ENCODE measurements around the gene TMED1. TPM values are rescaled to one million over a fixed set of nuclear protein-coding genes. Genes with fewer than 3 reads are reported as not detected.

TMED1 gene
- total and polyA plus RNA-seq, 2 donors (not counting 3 experiments of a cell fraction or from before 2014, with no cell fraction given), result 31.2 to 60.4 TPM

- H3K4me1 ChIP-seq (ENCODE audit: control insufficient read depth, extremely low read depth, insufficient read depth, low read length), result no peaks in the 10 kb centered on the region
- dilution Hi-C loops (cut with MboI; ENCODE audit: extremely low pct_ligation_motif_present, low sequenced_read_pairs), result no loop called here
- H3K27ac ChIP-seq (ENCODE audit: insufficient read depth, low read depth, low read length), result no peak overlapping the region
- intact Hi-C loops (cut with micrococcal nuclease), result no loop called here
- FAIRE-seq, result no peak
- CTCF ChIA-PET, result interaction anchor here (5.6 kb wide), 1 partner anchor 13 kb away, joined by 56 read pairs; no protein-coding TSS in a partner anchor
- no peak overlapping the region for H3K4me3 ChIP-seq (replicated peaks in 1 of 3; ENCODE audit: insufficient read depth in 1 of 3, low read depth in 1 of 3, low read length in 3 of 3)
- POLR2A ChIA-PET, result no interaction called here
- no peaks in the 10 kb centered on the region for H3K9me1 ChIP-seq (replicated peaks; ENCODE audit: control insufficient read depth, extremely low read depth, insufficient read depth, low read length)
- no peak for TF ChIP-seq FOS (IDR thresholded peaks at IDR 0.05; ENCODE audit: borderline replicate concordance, insufficient read depth, low read length)
- TF ChIP-seq MAX (IDR thresholded peaks at IDR 0.05; ENCODE audit: insufficient read depth, insufficient read length), result no peak
- no peak for TF ChIP-seq GATA2 (IDR thresholded peaks at IDR 0.05; ENCODE audit: insufficient read depth, insufficient read length, low read depth, low read length)
- TF ChIP-seq JUN (IDR thresholded peaks at IDR 0.05; ENCODE audit: borderline replicate concordance, insufficient read depth, insufficient read length, low read depth), result no peak
- no peak for TF ChIP-seq EZH2 (IDR thresholded peaks at IDR 0.05; ENCODE audit: borderline replicate concordance, low read depth, low read length, severe bottlenecking)
- TF ChIP-seq, protein P1, sequence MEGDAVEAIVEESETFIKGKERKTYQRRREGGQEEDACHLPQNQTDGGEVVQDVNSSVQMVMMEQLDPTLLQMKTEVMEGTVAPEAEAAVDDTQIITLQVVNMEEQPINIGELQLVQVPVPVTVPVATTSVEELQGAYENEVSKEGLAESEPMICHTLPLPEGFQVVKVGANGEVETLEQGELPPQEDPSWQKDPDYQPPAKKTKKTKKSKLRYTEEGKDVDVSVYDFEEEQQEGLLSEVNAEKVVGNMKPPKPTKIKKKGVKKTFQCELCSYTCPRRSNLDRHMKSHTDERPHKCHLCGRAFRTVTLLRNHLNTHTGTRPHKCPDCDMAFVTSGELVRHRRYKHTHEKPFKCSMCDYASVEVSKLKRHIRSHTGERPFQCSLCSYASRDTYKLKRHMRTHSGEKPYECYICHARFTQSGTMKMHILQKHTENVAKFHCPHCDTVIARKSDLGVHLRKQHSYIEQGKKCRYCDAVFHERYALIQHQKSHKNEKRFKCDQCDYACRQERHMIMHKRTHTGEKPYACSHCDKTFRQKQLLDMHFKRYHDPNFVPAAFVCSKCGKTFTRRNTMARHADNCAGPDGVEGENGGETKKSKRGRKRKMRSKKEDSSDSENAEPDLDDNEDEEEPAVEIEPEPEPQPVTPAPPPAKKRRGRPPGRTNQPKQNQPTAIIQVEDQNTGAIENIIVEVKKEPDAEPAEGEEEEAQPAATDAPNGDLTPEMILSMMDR (IDR thresholded peaks at IDR 0.05; ENCODE audit: extremely low read depth in 1 of 2, insufficient read depth in 1 of 2, low read depth in 1 of 2, low read length in 2 of 2), result no peak
- no peak for TF ChIP-seq MYC (IDR thresholded peaks at IDR 0.05; ENCODE audit: low read depth, low read length)
- no peak for TF ChIP-seq POLR2A (IDR thresholded peaks at IDR 0.05; ENCODE audit: low read depth, low read length)
- TF ChIP-seq POLR2AphosphoS5 (IDR thresholded peaks at IDR 0.05; ENCODE audit: insufficient read depth, low read depth, low read length), result no peak
- H4K20me1 ChIP-seq (replicated peaks; ENCODE audit: control insufficient read depth, extremely low read depth, insufficient read depth, low read length), result no peaks in the 10 kb centered on the region
- H2AFZ ChIP-seq (ENCODE audit: low read depth, low read length), result no peak overlapping the region
- H3K9ac ChIP-seq (replicated peaks; ENCODE audit: extremely low read depth, insufficient read depth, low read length), result no peak overlapping the region
- no TSS peak for BruUV-seq (replicated peaks)
- DNase-seq (ENCODE audit: low read depth, low spot score), result no peak
- H3K79me2 ChIP-seq (ENCODE audit: control insufficient read depth, insufficient read depth, low read length), result no peaks in the 10 kb centered on the region
- no peak overlapping the region for H3K4me2 ChIP-seq (ENCODE audit: insufficient read depth, low read length)
- no peaks in the 10 kb centered on the region for H3K36me3 ChIP-seq (ENCODE audit: control insufficient read depth in 2 of 2, extremely low read depth in 1 of 2, insufficient read depth in 2 of 2, low read length in 2 of 2)
- peaks cover 0 to 1% of the 10 kb centered on the region in 2 experiments for H3K27me3 ChIP-seq (ENCODE audit: control insufficient read depth in 2 of 2, insufficient read depth in 2 of 2, low read length in 2 of 2)
- no peaks in the 10 kb centered on the region for H3K9me3 ChIP-seq (replicated peaks; ENCODE audit: control insufficient read depth, insufficient read depth, low read length)
These were observed 16.2 kb upstream of the TMED1 start for GRCh38 chr19:10852098-10852800.

Data from endothelial cell of umbilical vein (primary cell).